Limb (tissue), 2 donors: ENCODE data around the gene NR5A1.

Experiments used
- DNase-seq, 2 donors: peaks; one replicate each; pipeline ENCODE4 v3.0.0-alpha.2; 2016; ENCODE audit errors: extremely low spot score in 2 of 2

The NR5A1 gene

GRCh38 chr9:124499216-124499615 is 8.0 kb downstream of the NR5A1 start:
- DNase-seq, result no peak

GRCh38 chr9:124498499-124499146 is 8.6 kb downstream of the NR5A1 start:
- no peak for DNase-seq

GRCh38 chr9:124498040-124498439 is 9.2 kb downstream of the NR5A1 start:
- DNase-seq, result no peak

GRCh38 chr9:124497441-124497840 is 9.8 kb downstream of the NR5A1 start:
- DNase-seq, result no peak

GRCh38 chr9:124496463-124496862 is 10.7 kb downstream of the NR5A1 start:
- DNase-seq, result no peak

- no peak for DNase-seq
Measured at GRCh38 chr9:124496075-124496449, 11.1 kb downstream of the NR5A1 start.

GRCh38 chr9:124495126-124496074 is 11.8 kb downstream of the NR5A1 start:
- no peak for DNase-seq

- no peak for DNase-seq
Measured at GRCh38 chr9:124493794-124494479, 13.3 kb downstream of the NR5A1 start.

- DNase-seq, result no peak
Measured at GRCh38 chr9:124493218-124493617, 14.0 kb downstream of the NR5A1 start.

- no peak for DNase-seq
Measured at GRCh38 chr9:124492818-124493217, 14.4 kb downstream of the NR5A1 start.

- no peak for DNase-seq
Measured at GRCh38 chr9:124491049-124491975, 15.9 kb downstream of the NR5A1 start.

- no peak for DNase-seq
Measured at GRCh38 chr9:124490004-124490403, 17.2 kb downstream of the NR5A1 start.

GRCh38 chr9:124489222-124489621 is 18.0 kb downstream of the NR5A1 start:
- no peak for DNase-seq

GRCh38 chr9:124488641-124489210 is 18.5 kb downstream of the NR5A1 start:
- no peak for DNase-seq

GRCh38 chr9:124487260-124488182 is 19.7 kb downstream of the NR5A1 start:
- DNase-seq, result no peak

GRCh38 chr9:124486778-124487259 is 20.4 kb downstream of the NR5A1 start:
- DNase-seq, result no peak

GRCh38 chr9:124485936-124486335 is 21.3 kb downstream of the NR5A1 start:
- no peak for DNase-seq

- no peak for DNase-seq
Measured at GRCh38 chr9:124485201-124485600, 22.0 kb downstream of the NR5A1 start.

GRCh38 chr9:124483481-124483880 is 23.7 kb downstream of the NR5A1 start:
- DNase-seq, result no peak
